Measurements from ENCODE around the gene PCSK5.
"Not testable (repeated sequence)": the region's sequence is repeated elsewhere in the genome, so short reads cannot be mapped to it uniquely, and the experiment has no call there.

PCSK5 gene

GRCh38 chr9:76313771-76314170 is 423.3 kb downstream of the PCSK5 start:
- no peak for DNase-seq (ENCODE audit: low read depth)

- DNase-seq (ENCODE audit: low read depth): no peak
Measured at GRCh38 chr9:76314321-76314720, 423.8 kb downstream of the PCSK5 start.

GRCh38 chr9:76316069-76316468 is 425.6 kb downstream of the PCSK5 start:
- no peak for DNase-seq (ENCODE audit: low read depth)

- DNase-seq (ENCODE audit: low read depth): not testable (repeated sequence)
Measured at GRCh38 chr9:76319466-76319865, 429.0 kb downstream of the PCSK5 start.

- DNase-seq (ENCODE audit: low read depth): no peak
Measured at GRCh38 chr9:76321195-76321828, 430.8 kb downstream of the PCSK5 start.

GRCh38 chr9:76322810-76323209 is 432.3 kb downstream of the PCSK5 start:
- DNase-seq (ENCODE audit: low read depth): no peak

- DNase-seq (ENCODE audit: low read depth): no peak
Measured at GRCh38 chr9:76323490-76323889, 433.0 kb downstream of the PCSK5 start.

GRCh38 chr9:76324030-76324429 is 433.6 kb downstream of the PCSK5 start:
- not testable (repeated sequence) for DNase-seq (ENCODE audit: low read depth)

GRCh38 chr9:76330034-76330433 is 439.6 kb downstream of the PCSK5 start:
- no peak for DNase-seq (ENCODE audit: low read depth)

GRCh38 chr9:76333388-76333787 is 442.9 kb downstream of the PCSK5 start:
- DNase-seq (ENCODE audit: low read depth): no peak

- DNase-seq (ENCODE audit: low read depth): no peak
Measured at GRCh38 chr9:76333964-76334363, 443.5 kb downstream of the PCSK5 start.

GRCh38 chr9:76336027-76336426 is 445.6 kb downstream of the PCSK5 start:
- DNase-seq (ENCODE audit: low read depth): no peak

GRCh38 chr9:76338418-76338817 is 447.9 kb downstream of the PCSK5 start:
- DNase-seq (ENCODE audit: low read depth): no peak

GRCh38 chr9:76341616-76342015 is 451.1 kb downstream of the PCSK5 start:
- no peak for DNase-seq (ENCODE audit: low read depth)

GRCh38 chr9:76342201-76342600 is 451.7 kb downstream of the PCSK5 start:
- no peak for DNase-seq (ENCODE audit: low read depth)

- no peak for DNase-seq (ENCODE audit: low read depth)
Measured at GRCh38 chr9:76342858-76343257, 452.4 kb downstream of the PCSK5 start.

GRCh38 chr9:76349865-76350264 is 459.4 kb downstream of the PCSK5 start:
- no peak for DNase-seq (ENCODE audit: low read depth)

GRCh38 chr9:76351006-76351405 is 460.5 kb downstream of the PCSK5 start:
- no peak for DNase-seq (ENCODE audit: low read depth)

GRCh38 chr9:76352026-76352620 is 461.6 kb downstream of the PCSK5 start:
- no peak for DNase-seq (ENCODE audit: low read depth)

- DNase-seq (ENCODE audit: low read depth): no peak
Measured at GRCh38 chr9:76353280-76353679, 462.8 kb downstream of the PCSK5 start.

- DNase-seq (ENCODE audit: low read depth): no peak
Measured at GRCh38 chr9:76354221-76354620, 463.7 kb downstream of the PCSK5 start.

GRCh38 chr9:76355886-76356285 is 465.4 kb downstream of the PCSK5 start:
- DNase-seq (ENCODE audit: low read depth): no peak

GRCh38 chr9:76357555-76357954 is 467.1 kb downstream of the PCSK5 start:
- no peak for DNase-seq (ENCODE audit: low read depth)

- DNase-seq (ENCODE audit: low read depth): no peak
Measured at GRCh38 chr9:76358628-76359280, 468.3 kb downstream of the PCSK5 start.
